SW480 (cell line): ENCODE measurements around the gene MAGI1.

Source experiments
- DNase-seq: peaks from one replicate; pipeline ENCODE4 v3.0.0-alpha.2; 2016; ENCODE audit warnings: low spot score

MAGI1 gene

DNA sequence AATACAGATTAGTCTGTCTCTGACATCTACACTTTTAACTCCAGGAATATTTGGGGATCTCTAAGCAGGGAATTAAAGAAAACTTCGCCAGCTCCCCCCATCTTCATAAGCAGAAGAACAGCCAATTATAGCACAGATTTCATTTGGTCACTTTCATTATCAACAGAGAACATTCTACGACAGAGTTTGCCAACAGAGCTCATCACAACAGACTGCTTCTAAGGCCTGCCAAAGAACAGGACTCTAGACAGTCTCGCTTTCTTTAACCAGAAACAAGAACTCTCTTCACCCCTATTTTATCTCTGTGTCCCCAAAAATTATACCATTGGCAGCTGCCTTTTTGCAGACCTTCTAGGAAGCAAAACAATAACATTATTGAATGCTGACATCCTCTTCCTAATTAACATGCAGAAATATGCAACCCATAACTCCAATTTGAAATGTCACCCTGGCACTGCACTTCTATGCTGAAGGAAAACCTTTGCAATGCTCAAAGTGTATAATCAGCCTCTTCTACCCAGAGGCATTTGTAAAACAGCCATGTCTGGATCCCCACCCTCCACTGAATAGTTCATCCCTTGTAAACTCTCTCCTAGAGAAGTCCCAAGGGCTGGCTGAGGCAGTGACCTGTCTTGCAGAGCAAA, 552.8 kb downstream of the MAGI1 start:
- no peak for DNase-seq

GRCh38 chr3:65484964-65485363, 553.8 kb downstream of the MAGI1 start:
- no peak for DNase-seq

DNA sequence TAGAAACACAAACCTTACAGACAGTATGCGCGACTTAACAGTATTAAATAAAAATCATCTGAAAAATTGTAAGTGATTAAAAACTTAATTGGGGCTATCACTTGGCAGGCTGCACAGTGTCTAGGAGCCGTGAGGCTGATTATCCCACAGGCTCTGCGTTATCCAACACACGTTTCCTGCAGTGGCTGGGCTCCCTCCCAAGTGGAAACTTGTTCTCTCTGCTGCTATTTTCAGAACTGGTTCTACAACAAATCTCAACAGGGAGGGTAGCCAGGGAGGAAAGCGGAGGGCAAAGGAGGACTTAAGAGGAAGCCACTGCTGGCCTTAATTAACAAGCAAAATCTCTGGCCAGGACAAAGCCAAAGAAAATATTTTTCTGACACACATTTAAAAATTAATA, 555.2 kb downstream of the MAGI1 start:
- DNase-seq, result no peak

DNA sequence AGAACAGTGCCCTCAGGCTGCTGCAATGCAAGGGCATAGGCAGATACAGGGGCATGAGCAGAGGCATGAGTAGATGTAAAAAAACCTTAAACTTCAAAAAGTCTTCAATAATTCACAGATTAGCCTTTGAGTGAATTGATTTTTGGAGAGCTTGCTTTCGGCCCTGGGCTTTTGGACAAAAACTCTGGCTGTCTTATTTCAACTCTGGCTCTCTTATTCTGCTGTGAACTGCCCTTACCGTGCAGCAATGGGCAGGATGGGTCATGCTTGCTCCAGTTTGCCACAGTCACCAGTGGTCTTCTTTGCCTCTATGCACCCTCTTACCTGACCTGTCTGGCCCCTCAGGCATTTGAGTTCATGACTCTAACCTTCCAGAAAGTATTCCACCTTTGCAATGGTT, 555.7 kb downstream of the MAGI1 start:
- DNase-seq, result no peak

DNA sequence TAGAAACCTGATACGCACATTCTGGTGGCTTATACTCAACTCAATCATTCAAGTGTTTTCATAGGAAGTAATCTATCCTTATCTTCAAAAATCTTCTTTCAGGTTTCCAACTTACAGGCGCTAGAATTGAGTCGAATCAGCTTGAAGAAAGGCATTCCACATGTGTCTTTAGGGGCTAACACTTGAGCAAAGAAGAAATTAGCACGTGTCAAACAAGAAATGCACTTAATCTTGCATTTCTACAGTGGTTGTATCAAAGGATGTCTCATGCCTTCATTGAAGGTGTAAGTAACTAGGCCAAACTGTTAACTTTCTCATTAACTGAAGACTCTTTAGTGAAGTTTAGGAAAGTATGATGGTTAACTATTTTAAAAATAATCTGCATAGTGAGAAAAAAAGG, 557.6 kb downstream of the MAGI1 start:
- DNase-seq, result no peak

DNA sequence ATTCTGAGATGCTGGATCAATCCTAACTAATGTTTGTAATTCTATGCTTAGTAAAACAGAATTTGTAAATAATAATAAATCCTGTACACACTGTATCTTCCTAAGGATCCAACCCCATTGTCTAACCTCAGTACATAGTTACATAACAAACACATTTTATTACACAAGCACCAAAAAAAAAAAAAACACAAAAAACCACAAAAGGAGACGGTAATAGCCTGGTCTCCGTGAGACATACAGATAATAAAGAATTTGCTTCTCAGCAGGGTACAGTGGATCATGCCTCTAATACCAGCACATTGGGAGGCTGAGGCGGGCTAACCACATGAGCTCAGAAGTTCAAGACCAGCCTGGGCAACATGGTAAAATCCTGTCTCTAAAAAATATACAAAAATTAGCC, 558.7 kb downstream of the MAGI1 start:
- DNase-seq, result no peak

DNA sequence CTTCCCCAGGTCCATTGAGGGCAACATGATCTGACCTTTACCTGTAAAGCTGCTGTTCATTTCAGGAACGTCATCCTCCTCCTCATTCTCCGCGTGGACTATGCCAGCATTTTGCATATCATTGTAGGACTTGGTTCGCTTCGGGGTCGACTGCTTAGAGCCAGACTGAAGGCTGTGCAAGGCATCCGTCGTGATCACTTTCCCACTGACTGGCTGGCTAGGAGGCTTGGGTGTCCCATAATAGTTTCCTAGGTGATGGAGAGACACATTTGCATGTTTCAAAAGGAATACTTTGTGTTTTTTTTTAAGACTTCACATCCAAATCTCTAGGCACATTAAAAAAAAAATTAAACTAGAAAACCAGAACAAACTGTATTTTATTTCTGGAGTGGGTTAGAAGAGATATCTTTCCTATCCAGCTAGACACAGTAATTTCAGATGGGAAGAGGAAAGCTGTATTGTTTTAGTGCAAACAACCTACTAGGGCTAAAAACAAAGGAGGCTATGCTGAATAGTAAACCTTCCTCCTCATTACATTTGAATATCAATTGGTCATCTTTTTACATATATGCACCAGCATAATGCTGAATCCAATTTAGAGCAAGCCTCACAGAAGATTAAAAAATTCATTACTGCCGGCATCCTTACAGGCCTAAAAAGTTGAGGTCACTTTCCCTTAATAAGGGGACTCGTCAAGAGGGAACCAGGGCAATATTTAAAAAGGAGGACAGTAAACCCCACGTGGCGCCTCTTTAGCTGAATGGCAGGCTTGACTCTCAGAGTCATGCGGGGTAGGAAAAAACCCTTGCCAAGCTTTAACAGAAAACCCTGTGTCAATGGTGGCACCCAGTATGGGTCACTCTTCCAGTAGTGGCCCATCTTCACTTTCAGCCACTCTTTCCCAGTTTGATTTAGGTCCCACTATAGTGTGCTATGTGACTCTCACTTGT, 559.9 kb downstream of the MAGI1 start:
- DNase-seq, result no peak

DNA sequence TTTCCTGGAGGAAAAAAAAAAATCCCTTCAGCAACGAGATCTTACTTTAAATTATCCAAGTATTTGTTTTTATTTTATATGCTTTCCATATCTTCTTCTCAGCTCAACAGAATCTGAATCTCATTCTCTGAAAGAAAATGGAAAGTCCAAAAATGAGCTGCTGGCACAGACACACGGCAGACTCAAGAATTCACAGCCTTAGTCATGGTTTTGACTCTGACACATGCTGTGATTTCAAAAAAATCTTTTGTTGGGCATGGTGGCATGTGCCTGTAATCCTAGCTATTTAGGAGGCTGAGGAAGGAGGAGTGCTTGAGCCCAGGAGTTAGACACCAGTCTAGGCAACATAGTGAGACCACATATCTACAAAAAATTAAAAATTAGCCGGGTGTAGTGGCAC, 565.0 kb downstream of the MAGI1 start:
- no peak for DNase-seq

- DNase-seq, result no peak
Measured at GRCh38 chr3:65472501-65472900, 566.2 kb downstream of the MAGI1 start.

DNA sequence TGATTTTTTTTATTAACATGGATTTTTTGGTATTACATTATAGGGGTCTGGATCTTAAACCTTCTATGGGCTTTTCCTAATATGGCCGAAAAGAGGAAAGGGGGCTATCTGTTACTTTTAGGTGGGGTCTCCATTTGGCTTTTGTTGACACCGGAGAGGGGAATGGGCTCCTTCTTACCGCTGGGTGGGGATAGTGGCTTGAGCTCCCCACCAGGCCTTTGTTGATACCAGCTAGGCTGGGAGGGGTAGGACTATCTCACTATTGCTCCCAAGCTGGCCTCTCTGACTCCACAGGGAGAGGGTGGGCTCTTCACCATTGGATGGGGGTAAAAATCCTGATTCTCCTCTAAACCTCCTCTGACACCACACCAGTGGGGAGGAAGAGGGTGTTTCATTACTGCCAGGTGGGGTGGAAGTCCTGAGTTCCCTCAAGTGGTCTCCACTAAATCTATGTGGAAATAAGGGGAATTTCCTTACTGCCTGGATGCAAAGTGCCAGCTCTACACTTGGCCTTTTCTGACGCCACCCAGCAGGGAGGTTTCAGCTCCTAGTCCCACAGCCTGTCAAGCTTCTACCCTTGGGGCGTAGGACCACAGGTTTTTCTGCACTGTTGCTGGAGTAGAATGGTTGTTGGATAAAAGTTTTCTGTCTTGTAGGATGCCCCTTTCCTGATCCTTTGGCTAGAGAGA, 572.3 kb downstream of the MAGI1 start:
- no peak for DNase-seq

- DNase-seq, result no peak
Measured at GRCh38 chr3:65449841-65450428, 588.8 kb downstream of the MAGI1 start.

GRCh38 chr3:65448120-65448519, 590.6 kb downstream of the MAGI1 start:
- no peak for DNase-seq

DNA sequence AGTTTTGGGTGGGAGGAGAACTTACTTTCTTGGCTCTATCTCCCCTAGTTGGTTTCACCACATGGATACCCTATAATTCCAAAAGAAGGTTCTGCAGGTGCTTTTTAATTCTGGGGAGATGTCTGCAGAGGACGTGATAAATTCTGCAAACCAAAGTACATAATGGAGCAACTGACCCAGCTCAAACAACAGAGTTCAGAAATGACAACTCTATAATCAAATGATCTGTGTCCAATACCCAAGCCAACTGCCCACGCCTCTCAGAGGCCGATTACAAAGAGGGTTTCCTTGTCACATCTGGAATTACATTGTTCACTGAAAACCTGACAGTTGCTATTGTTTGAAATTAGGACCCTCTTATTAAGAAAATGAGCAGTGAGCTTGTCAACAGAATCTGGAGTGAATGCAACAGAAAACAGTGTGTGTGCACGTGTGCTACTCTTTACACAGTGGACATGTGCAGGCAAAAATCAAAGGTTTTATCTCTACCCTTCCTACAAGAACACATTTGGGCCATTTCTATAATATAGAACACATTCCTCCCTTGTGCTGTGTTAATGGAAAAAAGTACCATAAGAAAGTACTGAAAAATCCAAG, 593.0 kb downstream of the MAGI1 start:
- DNase-seq, result no peak

- DNase-seq, result no peak
Measured at GRCh38 chr3:65444447-65444815, 594.3 kb downstream of the MAGI1 start.

GRCh38 chr3:65443739-65444446, 594.8 kb downstream of the MAGI1 start:
- DNase-seq, result no peak

DNA sequence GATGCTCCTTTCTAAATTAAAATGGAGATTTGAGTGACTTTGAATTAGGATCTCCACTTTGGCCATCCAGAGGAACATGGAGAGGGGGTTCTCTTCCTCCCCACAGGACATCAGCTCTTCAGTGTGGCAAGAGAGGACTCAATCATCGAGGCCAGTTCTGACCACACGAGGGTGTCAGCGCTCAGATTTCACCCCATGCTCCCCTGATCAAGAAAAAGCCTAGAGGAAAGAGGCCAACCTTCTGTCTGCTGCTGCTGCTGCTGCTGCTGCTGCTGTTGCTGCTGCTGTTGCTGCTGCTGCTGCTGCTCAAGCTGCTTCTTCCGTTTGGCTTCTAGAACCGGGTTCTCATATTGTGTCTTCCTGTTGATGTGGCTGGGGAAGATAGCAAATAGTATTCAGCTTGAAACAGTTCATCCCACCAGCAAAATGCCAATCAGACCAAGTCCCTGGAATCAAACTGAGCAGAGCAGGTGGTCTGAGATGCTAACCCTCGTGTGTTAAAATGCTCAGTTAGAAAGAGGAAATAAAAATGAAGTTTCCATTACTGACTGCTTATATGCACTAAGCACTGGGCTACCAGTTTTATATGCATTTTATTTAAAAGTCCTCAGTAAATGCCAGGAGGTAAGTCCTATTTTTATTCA, 599.0 kb downstream of the MAGI1 start:
- peak; percentile 60 for DNase-seq

DNA sequence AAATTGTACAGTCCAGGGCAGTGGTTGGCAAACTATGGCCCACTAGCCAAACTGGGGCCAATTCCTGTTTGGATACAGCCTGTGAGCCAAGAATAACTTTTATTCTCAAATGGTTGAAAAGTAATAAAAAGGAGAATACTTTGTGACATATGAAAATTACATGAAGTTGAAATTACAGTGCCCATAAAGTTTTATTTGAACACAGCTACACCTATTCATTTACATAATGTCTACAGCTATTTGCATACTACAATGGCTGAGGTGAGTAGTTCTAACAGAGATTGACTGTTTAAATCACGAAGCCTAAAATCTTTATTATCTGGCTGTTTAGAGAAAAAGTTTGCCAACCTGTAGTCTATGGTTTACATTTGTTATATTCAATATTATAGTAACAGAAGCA, 600.1 kb downstream of the MAGI1 start:
- DNase-seq, result no peak

DNA sequence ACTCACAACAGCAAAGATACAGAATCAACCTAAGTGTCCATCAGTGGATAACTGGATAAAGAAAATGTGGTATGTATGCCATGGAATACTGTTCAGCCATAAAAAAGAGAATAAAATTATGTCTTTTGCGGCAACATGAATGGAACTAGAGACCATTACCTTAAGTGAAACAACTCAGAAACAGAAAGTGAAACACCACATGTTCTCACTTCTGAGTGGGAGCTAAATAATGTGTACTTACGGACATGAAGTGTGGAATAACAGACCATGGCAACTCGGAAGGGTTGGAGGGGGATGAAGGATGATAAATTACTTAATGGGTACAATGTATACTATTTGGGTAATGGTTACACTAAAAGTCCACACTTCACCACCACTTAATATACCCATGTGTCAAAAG, 600.6 kb downstream of the MAGI1 start:
- DNase-seq, result no peak

DNA sequence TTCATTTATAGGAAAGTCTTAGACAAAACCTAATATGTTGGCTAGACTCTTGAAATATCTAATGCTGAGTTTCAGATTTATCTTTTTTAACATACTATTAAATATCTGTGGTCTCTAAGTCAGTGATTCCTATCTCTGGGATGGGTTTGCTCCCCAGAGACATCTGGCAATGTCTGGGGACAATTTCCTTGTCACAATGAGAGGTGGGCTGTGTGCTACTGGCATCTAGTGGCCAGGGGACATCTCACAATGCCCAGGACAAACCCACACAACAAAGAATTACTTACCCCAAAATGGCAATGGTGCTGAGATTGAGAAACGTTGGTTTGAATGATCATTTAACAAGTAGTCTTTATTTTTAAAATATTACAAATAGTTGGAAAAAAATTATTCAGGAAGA, 602.1 kb downstream of the MAGI1 start:
- peak; percentile 15 for DNase-seq

DNA sequence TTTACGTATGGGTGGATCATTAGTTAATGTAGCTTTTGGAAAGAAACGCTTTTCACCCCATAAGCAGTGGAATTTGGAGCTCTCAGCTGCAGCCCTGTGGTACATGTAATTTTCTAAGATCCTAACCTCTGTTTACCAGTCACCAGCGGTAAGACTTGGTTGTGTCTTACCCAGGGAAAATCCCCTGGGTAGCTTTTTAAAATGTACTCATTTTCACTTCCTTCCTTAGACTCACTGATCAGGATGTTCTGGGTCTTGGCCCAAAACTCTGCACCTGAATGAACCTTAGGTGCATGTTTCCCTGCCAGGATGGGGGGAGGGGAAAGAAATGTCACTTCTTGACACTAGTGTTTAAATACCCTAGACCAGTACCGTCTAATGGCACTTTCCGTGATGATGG, 605.2 kb downstream of the MAGI1 start:
- DNase-seq, result no peak

- no peak for DNase-seq
Measured at GRCh38 chr3:65432388-65433003, 606.2 kb downstream of the MAGI1 start.
